Skeletal muscle tissue (tissue), 4 donors: ENCODE data around the gene NPLOC4. TPM values are rescaled to one million over a fixed set of nuclear protein-coding genes. Genes with fewer than 3 reads are reported as not detected.
"Not testable (repeated sequence)": the region's sequence is repeated elsewhere in the genome, so short reads cannot be mapped to it uniquely, and the experiment has no call there.

Experiments
- H3K27ac ChIP-seq: one replicate; pipeline ENCODE4 v1.7.0; 2013; ENCODE audit warnings: mild to moderate bottlenecking, low read depth, low read length, inconsistent platforms
- H3K27me3 ChIP-seq, 3 donors: one replicate each; pipeline ENCODE4 v1.7.0; 2013; ENCODE audit warnings: low read length in 3 of 3; ENCODE audit not compliant: control insufficient read depth in 3 of 3, insufficient read depth in 3 of 3
- H3K36me3 ChIP-seq, 3 donors: one replicate each; pipeline ENCODE4 v1.7.0; 2013; ENCODE audit warnings: low read length in 3 of 3; ENCODE audit not compliant: control insufficient read depth in 3 of 3, insufficient read depth in 3 of 3
- H3K4me1 ChIP-seq, 3 donors: one replicate each; pipeline ENCODE4 v1.7.0; 2013; ENCODE audit warnings: low read length in 3 of 3, mild to moderate bottlenecking in 3 of 3; ENCODE audit not compliant: control insufficient read depth in 3 of 3, insufficient read depth in 3 of 3
- H3K4me3 ChIP-seq, 3 donors: one replicate each; pipeline ENCODE4 v1.7.0; 2013; ENCODE audit warnings: low read length in 3 of 3
- H3K9ac ChIP-seq, 3 donors: one replicate each; pipeline ENCODE4 v1.7.0; 2013; ENCODE audit warnings: low read length in 3 of 3, mild to moderate bottlenecking in 3 of 3, moderate library complexity in 2 of 3, low read depth in 1 of 3
- H3K9me3 ChIP-seq, 3 donors: one replicate each; pipeline ENCODE4 v1.7.0; 2013; ENCODE audit warnings: low read length in 3 of 3; ENCODE audit not compliant: control insufficient read depth in 3 of 3
- total RNA-seq: library from RNA; depleted of rRNA; stranded (reverse); fragments of >200 nt; gene quantifications from one replicate; pipeline ENCODE4 v1.2.3, GENCODE V29; 2014
- donor health status: Osteomylitis.

Gene NPLOC4
- total RNA-seq, 1 donor from 2014 or later = 43.8 TPM

GRCh38 chr17:81533339-81534141 lies 103.4 kb downstream of the NPLOC4 start:
- Histone ChIP-seq H3K9me3 (no peaks in the 10 kb centered on the region), H3K4me3 (no peak overlapping the region), H3K4me1 (peaks cover 15 to 20% (median 16%) of the 10 kb centered on the region in 3 donors), H3K36me3 (no peaks in the 10 kb centered on the region), H3K27me3 (peaks cover 45 to 61% (median 48%) of the 10 kb centered on the region in 3 donors), H3K9ac (no peak overlapping the region), H3K27ac (no peak overlapping the region)

- H3K9me3 ChIP-seq = no peaks in the 10 kb centered on the region
- H3K4me3 ChIP-seq = no peak overlapping the region
- H3K9ac ChIP-seq = no peak overlapping the region
- H3K27ac ChIP-seq = no peak overlapping the region
- H3K4me1 ChIP-seq = peaks cover 9 to 16% (median 11%) of the 10 kb centered on the region in 3 donors
- H3K27me3 ChIP-seq = peaks cover 47 to 69% (median 53%) of the 10 kb centered on the region in 3 donors
- H3K36me3 ChIP-seq = no peaks in the 10 kb centered on the region
These were observed 104.2 kb downstream of the NPLOC4 start for GRCh38 chr17:81532490-81533287.

GRCh38 chr17:81531998-81532404 lies 104.9 kb downstream of the NPLOC4 start:
- Histone ChIP-seq H3K4me1 (peaks cover 10 to 18% (median 13%) of the 10 kb centered on the region in 3 donors), H3K27me3 (peaks cover 48 to 71% (median 55%) of the 10 kb centered on the region in 3 donors)
- H3K27ac ChIP-seq, H3K36me3 ChIP-seq, H3K9ac ChIP-seq, H3K9me3 ChIP-seq, H3K4me3 ChIP-seq: not testable (repeated sequence)

- not testable (repeated sequence) for H3K9ac ChIP-seq, H3K36me3 ChIP-seq, H3K27ac ChIP-seq, H3K9me3 ChIP-seq, H3K4me3 ChIP-seq
- Histone ChIP-seq H3K27me3 (peaks cover 46 to 68% (median 55%) of the 10 kb centered on the region in 3 donors), H3K4me1 (peaks cover 10 to 19% (median 17%) of the 10 kb centered on the region in 3 donors)
These were observed 105.9 kb downstream of the NPLOC4 start for GRCh38 chr17:81531013-81531412.

- H3K9ac ChIP-seq = no peak overlapping the region
- H3K27me3 ChIP-seq = peaks cover 43 to 71% (median 53%) of the 10 kb centered on the region in 3 donors
- no peak overlapping the region for H3K27ac ChIP-seq
- no peaks in the 10 kb centered on the region for H3K36me3 ChIP-seq
- H3K9me3 ChIP-seq = no peaks in the 10 kb centered on the region
- no peak overlapping the region for H3K4me3 ChIP-seq
- H3K4me1 ChIP-seq = peaks cover 10 to 18% (median 17%) of the 10 kb centered on the region in 3 donors
These were observed 107.5 kb downstream of the NPLOC4 start for GRCh38 chr17:81529437-81529803.

- Histone ChIP-seq H3K9ac (no peak overlapping the region), H3K27me3 (peaks cover 46 to 71% (median 55%) of the 10 kb centered on the region in 3 donors), H3K27ac (no peak overlapping the region), H3K4me3 (no peak overlapping the region), H3K9me3 (no peaks in the 10 kb centered on the region), H3K4me1 (peaks cover 10 to 18% (median 17%) of the 10 kb centered on the region in 3 donors), H3K36me3 (no peaks in the 10 kb centered on the region)
These were observed 108.1 kb downstream of the NPLOC4 start for GRCh38 chr17:81528651-81529436.

- Histone ChIP-seq H3K36me3 (no peaks in the 10 kb centered on the region), H3K4me3 (no peak overlapping the region), H3K9me3 (no peaks in the 10 kb centered on the region), H3K4me1 (peaks cover 10 to 24% (median 22%) of the 10 kb centered on the region in 3 donors), H3K27me3 (peaks cover 51 to 71% (median 56%) of the 10 kb centered on the region in 3 donors), H3K27ac (no peak overlapping the region), H3K9ac (no peak overlapping the region)
These were observed 108.6 kb downstream of the NPLOC4 start for GRCh38 chr17:81528384-81528650.

- H3K36me3 ChIP-seq = no peaks in the 10 kb centered on the region
- peaks cover 10 to 24% (median 23%) of the 10 kb centered on the region in 3 donors for H3K4me1 ChIP-seq
- H3K27ac ChIP-seq = no peak within 1 kb of the TSS
- H3K4me3 ChIP-seq = no peak within 1 kb of the TSS
- no peaks in the 10 kb centered on the region for H3K9me3 ChIP-seq
- peaks cover 52 to 72% (median 55%) of the 10 kb centered on the region in 3 donors for H3K27me3 ChIP-seq
- H3K9ac ChIP-seq = no peak within 1 kb of the TSS
These were observed 109.1 kb downstream of the NPLOC4 start, which contains the start of gene FSCN2 for GRCh38 chr17:81527591-81528383. FSCN2 (plus strand) TSS chr17:81528377; CDS start chr17:81528532, 155 bp downstream.
